GM18505 (cell line): ENCODE measurements around the gene NRL.

Source experiments
- ATAC-seq: cut with Tn5 transposase; IDR thresholded peaks from one replicate; pipeline ENCODE4 v1.9.1; 2021; ENCODE audit not compliant: unreplicated experiment
- POLR2A ChIP-seq: IDR thresholded peaks from 4 replicates; pipeline ENCODE4 v1.6.1; 2011; ENCODE audit warnings: borderline replicate concordance; ENCODE audit not compliant: insufficient read depth, insufficient read length; ENCODE audit errors: extremely low read depth

Gene NRL

GRCh38 chr14:24071144-24071697 lies 43.5 kb downstream of the NRL start, which contains the start of gene CPNE6:
Gene CPNE6 (plus strand): TSS chr14:24071562. CDS start chr14:24072937, 1,375 bp downstream.
- no peak for TF ChIP-seq POLR2A
- ATAC-seq: no peak

GRCh38 chr14:24070285-24071143 lies 44.2 kb downstream of the NRL start:
- TF ChIP-seq POLR2A: no peak
- ATAC-seq: no peak

GRCh38 chr14:24069411-24069735 lies 45.4 kb downstream of the NRL start:
- no peak for TF ChIP-seq POLR2A
- no peak for ATAC-seq

GRCh38 chr14:24068711-24069410 lies 45.9 kb downstream of the NRL start:
- no peak for ATAC-seq
- no peak for TF ChIP-seq POLR2A

GRCh38 chr14:24067133-24068082 lies 47.3 kb downstream of the NRL start:
- no peak for TF ChIP-seq POLR2A
- no peak for ATAC-seq

GRCh38 chr14:24066496-24067132 lies 48.1 kb downstream of the NRL start:
- no peak for TF ChIP-seq POLR2A
- ATAC-seq: no peak

- no peak for TF ChIP-seq POLR2A
These were observed 49.3 kb downstream of the NRL start for GRCh38 chr14:24065408-24065807.

GRCh38 chr14:24064856-24065255 lies 49.9 kb downstream of the NRL start:
- ATAC-seq: no peak
- no peak for TF ChIP-seq POLR2A

More at GRCh38 chr14:24065408-24065807, 49.3 kb downstream of the NRL start:
- ATAC-seq: no peak

GRCh38 chr14:24064091-24064795 lies 50.5 kb downstream of the NRL start:
- ATAC-seq: no peak
- no peak for TF ChIP-seq POLR2A

GRCh38 chr14:24063263-24063836 lies 51.4 kb downstream of the NRL start:
- ATAC-seq: no peak
- no peak for TF ChIP-seq POLR2A

- ATAC-seq: no peak
- no peak for TF ChIP-seq POLR2A
These were observed 52.4 kb downstream of the NRL start for GRCh38 chr14:24062216-24062980.
